Naive B cell (primary cell): ENCODE measurements around the gene NOP9. TPM values are rescaled to one million over a fixed set of nuclear protein-coding genes. Genes with fewer than 3 reads are reported as not detected.

Experiments used
- ATAC-seq, 2 donors: fragments of 150-1000 bp; cut with Tn5 transposase; 2 replicates each; pipeline ENCODE4 v1.10.0; 2021; ENCODE audit warnings: low read depth in 2 of 2, mild to moderate bottlenecking in 2 of 2, moderate library complexity in 2 of 2
- DNase-seq: peaks from one replicate; pipeline ENCODE4 v3.0.0; 2022
- H3K27ac Mint-ChIP-seq, 6 donors: one replicate each; pipeline ENCODE4 v1.8.0; 2020 to 2022; ENCODE audit warnings: mild to moderate bottlenecking in 6 of 6, mixed read lengths in 6 of 6, moderate library complexity in 5 of 6, inconsistent platforms in 2 of 6
- H3K27me3 Mint-ChIP-seq, 3 donors: one replicate each; pipeline ENCODE4 v1.8.0; 2021 to 2022; ENCODE audit warnings: mixed read lengths in 3 of 3, mild to moderate bottlenecking in 1 of 3
- H3K36me3 Mint-ChIP-seq, 2 donors: one replicate each; pipeline ENCODE4 v1.8.0; 2020 to 2022; ENCODE audit warnings: mixed read lengths in 2 of 2, inconsistent platforms in 1 of 2, mild to moderate bottlenecking in 1 of 2
- H3K4me1 Mint-ChIP-seq, 3 donors: one replicate each; pipeline ENCODE4 v1.8.0; 2020 to 2022; ENCODE audit warnings: mixed read lengths in 3 of 3, inconsistent platforms in 1 of 3, mild to moderate bottlenecking in 1 of 3, moderate library complexity in 1 of 3
- H3K4me3 Mint-ChIP-seq, 8 donors: one replicate each; pipeline ENCODE4 v1.8.0; 2020 to 2022; ENCODE audit warnings: mild to moderate bottlenecking in 8 of 8, mixed read lengths in 8 of 8, moderate library complexity in 8 of 8, inconsistent platforms in 2 of 8
- H3K9me3 Mint-ChIP-seq, 7 donors: one replicate each; pipeline ENCODE4 v1.8.0; 2020 to 2022; ENCODE audit warnings: mixed read lengths in 7 of 7, mild to moderate bottlenecking in 5 of 7, inconsistent platforms in 2 of 7, moderate library complexity in 1 of 7
- polyA plus RNA-seq, 6 donors: library from polyadenylated mRNA; unstranded; fragments of 300-500 nt; fragmentation: Illumina TruSeq; gene quantifications; one replicate each; pipeline ENCODE4 v1.2.3, GENCODE V29; 2021; ENCODE audit warnings: low read depth in 6 of 6

Gene NOP9
- polyA plus RNA-seq, 6 donors from 2014 or later, result 0.83 to 2.4 (median 1.3) TPM

GRCh38 chr14:24310646-24311604 is 11.3 kb downstream of the NOP9 start, which contains the start of gene LTB4R:
TSS of gene LTB4R (plus strand) at chr14:24311502. CDS start at chr14:24315652, 4,150 bp downstream.
- Mint-ChIP-seq H3K4me3 (peak within 1 kb of the TSS; percentile 78 to 88 (median 83)), H3K27ac (peak within 1 kb of the TSS; percentile 78 to 93 (median 90)), H3K4me1 (peaks cover 52 to 70% (median 64%) of the 10 kb centered on the region in 3 donors), H3K27me3 (no peaks in the 10 kb centered on the region), H3K9me3 (no peaks in the 10 kb centered on the region), H3K36me3 (peaks cover 2 to 4% of the 10 kb centered on the region in 2 donors)
- ATAC-seq (peak; percentile 77 to 80), DNase-seq (peak; percentile 80)

- DNase-seq (no peak), ATAC-seq (no peak)
- H3K27ac Mint-ChIP-seq, result peak overlapping the region; percentile 49 to 93 (median 70)
- H3K4me3 Mint-ChIP-seq, result peak overlapping the region; percentile 78 to 88 (median 83)
- no peaks in the 10 kb centered on the region for H3K36me3 Mint-ChIP-seq
- H3K4me1 Mint-ChIP-seq, result peaks cover 52 to 70% (median 64%) of the 10 kb centered on the region in 3 donors
- H3K9me3 Mint-ChIP-seq, result no peaks in the 10 kb centered on the region
- no peaks in the 10 kb centered on the region for H3K27me3 Mint-ChIP-seq
Observed at GRCh38 chr14:24311837-24312615, 12.4 kb downstream of the NOP9 start.

DNA sequence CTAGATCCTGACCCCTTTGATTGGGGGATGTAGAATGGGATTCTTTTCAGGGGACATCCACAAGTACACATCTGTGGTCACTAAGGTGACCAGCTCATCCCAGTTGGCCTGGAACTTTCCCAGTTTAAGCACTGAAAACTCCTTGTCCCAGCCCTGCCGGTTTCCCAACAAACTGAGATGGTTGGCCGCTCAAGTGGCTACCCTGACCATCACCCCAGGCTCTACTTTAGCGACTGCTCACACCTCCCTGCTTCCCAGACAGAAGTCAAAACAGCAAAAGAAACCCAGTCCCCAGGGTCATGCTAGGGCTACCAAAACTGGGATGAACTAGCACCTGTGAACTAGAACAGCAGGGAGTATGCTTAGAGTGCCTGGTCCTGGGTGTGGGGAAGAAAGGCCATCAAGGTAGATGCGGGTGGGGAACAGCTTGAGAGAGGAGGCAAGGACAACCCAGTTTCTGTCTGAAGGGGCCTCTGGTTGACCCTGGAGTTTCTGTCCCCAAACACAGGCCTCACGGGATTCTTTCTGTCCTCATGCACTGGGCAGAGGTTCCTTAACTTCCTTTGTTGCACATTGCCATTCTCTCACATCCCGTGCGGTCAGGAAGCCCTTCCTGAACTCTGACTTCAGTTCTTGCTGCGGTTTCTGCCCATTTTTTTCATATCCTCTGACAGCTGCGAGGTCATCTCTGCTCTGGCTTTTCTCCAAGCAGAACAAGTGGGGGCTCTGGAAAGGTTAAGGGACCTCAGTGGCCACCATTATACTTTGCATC is 13.3 kb downstream of the NOP9 start:
- H3K27ac Mint-ChIP-seq, result peak overlapping the region in 3 of 6 donors; percentile 51 to 92 (median 78)
- H3K4me3 Mint-ChIP-seq, result peak overlapping the region in 6 of 8 donors; percentile 22 to 78 (median 50)
- no peak for DNase-seq
- ATAC-seq, result no peak
- H3K9me3 Mint-ChIP-seq, result no peaks in the 10 kb centered on the region
- H3K36me3 Mint-ChIP-seq, result peaks cover 0 to 4% of the 10 kb centered on the region in 2 donors
- H3K27me3 Mint-ChIP-seq, result peaks cover 0 to 5% (median 0%) of the 10 kb centered on the region in 3 donors
- H3K4me1 Mint-ChIP-seq, result peaks cover 47 to 62% (median 57%) of the 10 kb centered on the region in 3 donors

DNA sequence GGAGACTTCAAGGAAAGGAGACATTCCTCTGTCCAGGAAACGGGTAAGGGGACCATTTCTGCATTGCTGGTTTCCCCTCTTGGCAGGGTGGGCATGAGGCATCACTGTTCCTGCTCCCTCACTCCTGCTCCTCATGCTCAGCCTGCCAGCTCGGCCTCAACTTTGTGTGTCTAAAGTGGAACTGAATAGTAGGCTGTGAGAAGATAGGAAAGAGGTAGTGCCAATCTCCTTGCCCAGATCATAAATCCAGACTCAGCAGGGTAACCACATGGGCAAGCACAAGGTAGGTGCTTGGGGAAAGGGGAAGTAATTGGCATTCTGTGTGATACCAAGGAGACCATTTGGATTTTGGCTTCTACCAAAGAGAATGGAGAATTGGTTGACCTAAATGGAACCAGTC is 14.3 kb downstream of the NOP9 start:
- H3K27me3 Mint-ChIP-seq, result peaks cover 5 to 7% (median 6%) of the 10 kb centered on the region in 3 donors
- H3K27ac Mint-ChIP-seq, result peak overlapping the region in 2 of 6 donors; percentile 26 to 71
- no peak for DNase-seq
- peak overlapping the region in 2 of 8 donors; percentile 47 to 65 for H3K4me3 Mint-ChIP-seq
- peaks cover 0 to 4% of the 10 kb centered on the region in 2 donors for H3K36me3 Mint-ChIP-seq
- no peaks in the 10 kb centered on the region for H3K9me3 Mint-ChIP-seq
- ATAC-seq, result no peak
- H3K4me1 Mint-ChIP-seq, result peaks cover 42 to 52% (median 49%) of the 10 kb centered on the region in 3 donors

DNA sequence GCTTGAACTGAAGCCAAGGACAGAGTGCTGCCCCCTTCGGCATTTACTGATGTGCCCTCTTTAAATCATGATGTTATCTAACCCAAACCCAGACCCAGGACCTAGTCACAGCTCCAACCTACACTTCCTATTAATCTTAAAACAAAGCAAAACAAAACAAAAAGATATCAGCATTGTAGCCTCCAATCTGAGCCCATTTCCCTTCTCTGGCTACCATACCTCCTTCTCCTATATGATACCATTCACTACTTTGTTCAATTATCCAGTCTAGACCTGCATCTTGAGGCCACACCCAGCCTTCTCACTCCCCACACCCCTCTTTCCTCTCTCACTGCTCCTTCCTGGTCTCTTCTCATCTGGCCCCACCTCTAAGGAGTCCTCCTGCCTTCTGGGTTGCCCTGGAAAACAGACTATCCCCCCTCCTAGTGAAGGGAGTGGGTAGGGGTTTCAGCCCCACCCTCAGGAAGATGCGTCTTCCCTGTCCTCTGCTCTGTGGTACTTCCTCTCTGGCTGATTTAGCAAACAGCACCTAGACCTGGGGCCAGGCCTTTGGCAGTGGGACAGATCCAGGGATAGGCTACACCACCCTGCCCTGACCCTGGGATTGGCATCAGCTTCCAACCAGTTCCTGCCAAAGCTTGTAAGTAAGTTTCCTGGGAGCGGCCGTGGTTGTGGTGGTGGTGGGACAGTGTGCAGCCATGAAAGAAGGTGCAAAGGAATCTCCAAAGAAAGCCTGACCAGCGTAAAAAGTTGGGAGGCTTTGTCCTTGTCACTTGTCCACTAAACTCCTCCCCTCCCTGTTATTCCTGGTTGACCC is 14.9 kb downstream of the NOP9 start:
- ATAC-seq (no peak), DNase-seq (no peak)
- Mint-ChIP-seq H3K36me3 (peaks cover 4 to 6% of the 10 kb centered on the region in 2 donors), H3K27ac (peak overlapping the region in 4 of 6 donors; percentile 26 to 71 (median 54)), H3K4me1 (peaks cover 39 to 45% (median 43%) of the 10 kb centered on the region in 3 donors), H3K9me3 (no peaks in the 10 kb centered on the region), H3K4me3 (peak overlapping the region in 4 of 8 donors; percentile 33 to 72 (median 60)), H3K27me3 (peaks cover 5 to 14% (median 12%) of the 10 kb centered on the region in 3 donors)

GRCh38 chr14:24315243-24315806 is 15.7 kb downstream of the NOP9 start:
- no peaks in the 10 kb centered on the region for H3K9me3 Mint-ChIP-seq
- ATAC-seq, result no peak
- peaks cover 8 to 21% (median 20%) of the 10 kb centered on the region in 3 donors for H3K27me3 Mint-ChIP-seq
- H3K4me3 Mint-ChIP-seq, result no peak overlapping the region
- peaks cover 4 to 7% of the 10 kb centered on the region in 2 donors for H3K36me3 Mint-ChIP-seq
- no peak for DNase-seq
- peaks cover 33 to 38% (median 38%) of the 10 kb centered on the region in 3 donors for H3K4me1 Mint-ChIP-seq
- no peak overlapping the region for H3K27ac Mint-ChIP-seq

GRCh38 chr14:24315807-24316596 is 16.4 kb downstream of the NOP9 start:
- no peak overlapping the region for H3K27ac Mint-ChIP-seq
- H3K4me3 Mint-ChIP-seq, result no peak overlapping the region
- H3K4me1 Mint-ChIP-seq, result peaks cover 31 to 35% (median 35%) of the 10 kb centered on the region in 3 donors
- peaks cover 4 to 7% of the 10 kb centered on the region in 2 donors for H3K36me3 Mint-ChIP-seq
- DNase-seq (no peak), ATAC-seq (no peak)
- H3K9me3 Mint-ChIP-seq, result no peaks in the 10 kb centered on the region
- peaks cover 9 to 23% (median 22%) of the 10 kb centered on the region in 3 donors for H3K27me3 Mint-ChIP-seq

DNA sequence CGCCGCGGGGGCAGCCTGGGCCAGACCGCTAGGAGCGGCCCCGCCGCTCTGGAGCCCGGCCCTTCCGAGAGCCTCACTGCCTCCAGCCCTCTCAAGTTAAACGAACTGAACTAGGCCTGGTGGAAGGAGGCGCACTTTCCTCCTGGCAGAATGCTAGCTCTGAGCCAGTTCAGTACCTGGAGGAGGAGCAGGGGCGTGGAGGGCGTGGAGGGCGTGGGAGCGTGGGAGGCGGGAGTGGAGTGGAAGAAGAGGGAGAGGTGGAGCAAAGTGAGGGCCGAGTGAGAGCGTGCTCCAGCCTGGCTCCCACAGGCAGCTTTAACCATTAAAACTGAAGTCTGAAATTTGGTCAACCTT is 16.9 kb downstream of the NOP9 start:
- no peak overlapping the region for H3K4me3 Mint-ChIP-seq
- H3K4me1 Mint-ChIP-seq, result peaks cover 31 to 32% (median 31%) of the 10 kb centered on the region in 3 donors

DNA sequence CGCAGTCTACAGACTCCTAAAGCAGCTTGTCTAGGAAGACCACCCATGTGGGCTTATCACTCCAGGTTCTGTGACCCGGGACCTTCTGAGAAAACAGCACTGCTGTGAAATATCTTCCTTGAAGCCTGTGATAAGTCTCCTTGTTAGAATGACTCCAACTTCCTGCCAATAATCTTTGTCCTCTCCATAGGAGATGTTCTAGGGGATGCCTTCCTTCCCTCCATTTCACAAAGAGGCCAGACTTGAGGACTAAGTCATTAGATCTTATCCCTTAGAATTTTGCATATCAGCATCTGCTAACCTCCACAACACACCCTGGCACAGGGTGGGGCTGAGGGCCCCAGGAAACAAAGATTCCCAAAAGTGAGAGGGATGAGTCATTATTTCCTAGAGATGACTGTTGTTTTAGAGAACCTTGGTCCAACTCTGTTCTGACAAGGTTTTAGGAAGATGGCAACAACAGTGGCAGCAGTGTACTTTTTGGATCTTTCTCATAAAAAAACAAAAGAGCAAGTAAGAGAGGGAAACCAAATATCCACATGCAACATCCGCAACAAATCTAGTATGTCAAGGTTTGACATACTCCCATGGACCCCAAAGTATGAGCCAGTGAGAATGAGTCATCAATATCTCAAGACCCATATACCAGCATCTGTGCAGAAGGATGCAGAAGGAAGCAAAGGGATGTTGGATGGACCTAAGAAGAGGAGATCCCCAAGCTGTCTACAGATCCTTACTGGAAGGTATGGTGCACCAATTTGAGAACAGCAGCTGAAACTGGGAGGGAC is 17.7 kb downstream of the NOP9 start:
- H3K9me3 Mint-ChIP-seq, result no peaks in the 10 kb centered on the region
- H3K27me3 Mint-ChIP-seq, result peaks cover 9 to 28% (median 26%) of the 10 kb centered on the region in 3 donors
- ATAC-seq (no peak), DNase-seq (no peak)
- H3K4me1 Mint-ChIP-seq, result peaks cover 23 to 25% (median 24%) of the 10 kb centered on the region in 3 donors
- H3K4me3 Mint-ChIP-seq, result no peak overlapping the region
- peaks cover 4 to 7% of the 10 kb centered on the region in 2 donors for H3K36me3 Mint-ChIP-seq
- H3K27ac Mint-ChIP-seq, result no peak overlapping the region

More for the DNA sequence above, 16.9 kb downstream of the NOP9 start:
- no peaks in the 10 kb centered on the region for H3K9me3 Mint-ChIP-seq
- H3K27me3 Mint-ChIP-seq, result peaks cover 9 to 24% (median 23%) of the 10 kb centered on the region in 3 donors
- H3K27ac Mint-ChIP-seq, result no peak overlapping the region
- H3K36me3 Mint-ChIP-seq, result peaks cover 4 to 7% of the 10 kb centered on the region in 2 donors
- ATAC-seq (no peak), DNase-seq (no peak)

DNA sequence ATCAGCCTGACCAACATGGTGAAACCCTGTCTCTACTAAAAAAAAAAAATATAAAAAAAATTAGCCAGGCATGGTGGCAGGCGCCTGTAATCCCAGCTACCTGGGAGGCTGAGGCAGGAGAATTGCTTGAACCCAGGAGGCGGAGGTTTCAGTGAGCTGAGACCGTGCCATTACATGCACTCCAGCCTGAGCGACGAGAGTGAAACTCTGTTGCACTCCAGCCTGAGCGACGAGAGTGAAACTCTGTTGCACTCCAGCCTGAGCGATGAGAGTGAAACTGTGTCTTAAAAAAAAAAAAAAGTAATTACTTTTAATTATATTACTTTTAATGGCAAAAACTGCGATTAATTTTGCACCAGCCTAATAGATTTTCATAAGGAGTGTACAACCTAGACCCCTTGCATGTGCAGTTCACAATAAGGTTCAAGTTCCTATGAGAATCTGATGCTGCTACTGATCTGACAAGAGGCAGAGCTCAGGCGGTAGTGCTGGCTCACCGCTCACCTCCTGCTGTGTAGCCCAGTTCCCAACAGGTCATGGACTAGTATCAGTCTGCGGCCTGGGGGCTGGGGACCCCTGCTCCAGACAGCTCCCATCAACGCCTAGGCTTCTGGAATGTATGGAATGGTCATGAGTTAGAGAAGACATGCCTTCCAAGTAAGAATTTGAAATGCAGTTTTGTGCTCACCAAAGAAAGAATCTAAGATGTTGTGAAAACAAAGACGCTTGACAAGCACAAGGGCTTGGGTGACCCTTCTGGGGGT is 21.7 kb downstream of the NOP9 start:
- DNase-seq, result no peak
- peaks cover 0 to 4% (median 0%) of the 10 kb centered on the region in 3 donors for H3K4me1 Mint-ChIP-seq
- H3K27ac Mint-ChIP-seq, result no peak overlapping the region
- no peak for ATAC-seq
- peaks cover 9 to 40% (median 34%) of the 10 kb centered on the region in 3 donors for H3K27me3 Mint-ChIP-seq
- H3K36me3 Mint-ChIP-seq, result peaks cover 4 to 7% of the 10 kb centered on the region in 2 donors
- H3K4me3 Mint-ChIP-seq, result no peak overlapping the region
- H3K9me3 Mint-ChIP-seq, result no peaks in the 10 kb centered on the region
